HL-60 (cell line): ENCODE measurements around the gene SAMD10.

Experiments used
- DNase-seq, 2 experiments: peaks; one replicate each; pipeline ENCODE4 v3.0.0-alpha.2; 2010 to 2020; ENCODE audit warnings: low read depth in 1 of 2, low spot score in 1 of 2
- H3K27ac ChIP-seq: fragments of 250-450 bp; sonication (Bioruptor Pico); replicated peaks from 2 replicates; pipeline ENCODE4 v1.5.1; 2020; ENCODE audit warnings: mild to moderate bottlenecking, moderate library complexity
- H3K27me3 ChIP-seq: fragments of 250-450 bp; sonication (Bioruptor Pico); 2 replicates; pipeline ENCODE4 v1.5.1; 2021; ENCODE audit warnings: mild to moderate bottlenecking, moderate library complexity; ENCODE audit not compliant: insufficient read depth, poor library complexity, severe bottlenecking
- H3K4me3 ChIP-seq: replicated peaks from 2 replicates; pipeline ENCODE4 v1.5.1; 2011; ENCODE audit warnings: mild to moderate bottlenecking, control low read depth, low read length; ENCODE audit not compliant: insufficient read depth
- GABPA ChIP-seq: IDR thresholded peaks from 2 replicates; pipeline ENCODE4 v1.6.1; 2012; ENCODE audit warnings: low read depth
- POLR2AphosphoS5 ChIP-seq: IDR thresholded peaks from 2 replicates; pipeline ENCODE4 v1.6.1; 2012; ENCODE audit warnings: low read depth
- SPI1 ChIP-seq: IDR thresholded peaks from 2 replicates; pipeline ENCODE4 v1.6.1; 2012; ENCODE audit warnings: low read depth, mild to moderate bottlenecking, borderline replicate concordance
- TF ChIP-seq, protein P1 (sequence below): IDR thresholded peaks from one replicate; pipeline ENCODE4 v1.5.1; 2011; ENCODE audit warnings: low read length, control low read depth, inconsistent platforms; ENCODE audit not compliant: insufficient read depth
- TF ChIP-seq, protein P2 (sequence below): IDR thresholded peaks from 2 replicates; pipeline ENCODE4 v1.6.1; 2012; ENCODE audit warnings: low read depth; ENCODE audit not compliant: insufficient replicate concordance

SAMD10 gene

DNA sequence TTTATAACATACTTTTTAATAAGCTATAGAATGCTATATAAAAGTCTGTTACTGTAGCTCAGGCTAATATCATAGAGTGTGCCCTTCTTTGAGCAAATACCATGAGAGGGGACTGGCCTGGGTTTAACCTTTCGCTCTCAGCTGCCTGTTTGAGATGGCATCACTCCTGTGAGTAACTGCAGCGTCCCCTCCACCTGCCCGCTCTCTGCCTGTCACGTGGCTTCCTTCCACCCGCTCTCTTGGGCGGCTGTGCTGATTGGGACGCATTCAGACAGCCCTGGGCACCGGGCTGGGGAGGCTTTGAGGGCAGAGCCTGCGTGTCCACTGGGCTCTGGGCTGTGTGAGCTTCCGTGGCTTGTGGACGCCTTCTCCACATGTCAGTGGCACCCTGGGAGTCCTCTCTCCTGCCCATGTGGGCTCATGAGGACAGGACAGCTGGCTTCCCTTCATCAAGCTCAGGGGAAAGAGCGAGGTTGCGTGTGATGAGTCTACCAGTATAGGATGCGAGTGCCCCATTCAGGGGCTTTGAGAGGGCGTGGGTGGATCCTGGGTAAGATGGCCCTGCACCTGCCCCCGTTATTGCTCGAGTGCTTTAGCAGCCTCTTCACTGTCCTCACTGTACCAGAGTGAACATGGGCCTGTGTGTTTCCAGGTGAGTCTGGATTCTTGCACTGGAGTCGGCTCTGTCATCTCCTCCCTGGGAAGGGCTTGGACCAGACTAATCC, 45.8 kb upstream of the SAMD10 start:
- TF ChIP-seq, protein P1, sequence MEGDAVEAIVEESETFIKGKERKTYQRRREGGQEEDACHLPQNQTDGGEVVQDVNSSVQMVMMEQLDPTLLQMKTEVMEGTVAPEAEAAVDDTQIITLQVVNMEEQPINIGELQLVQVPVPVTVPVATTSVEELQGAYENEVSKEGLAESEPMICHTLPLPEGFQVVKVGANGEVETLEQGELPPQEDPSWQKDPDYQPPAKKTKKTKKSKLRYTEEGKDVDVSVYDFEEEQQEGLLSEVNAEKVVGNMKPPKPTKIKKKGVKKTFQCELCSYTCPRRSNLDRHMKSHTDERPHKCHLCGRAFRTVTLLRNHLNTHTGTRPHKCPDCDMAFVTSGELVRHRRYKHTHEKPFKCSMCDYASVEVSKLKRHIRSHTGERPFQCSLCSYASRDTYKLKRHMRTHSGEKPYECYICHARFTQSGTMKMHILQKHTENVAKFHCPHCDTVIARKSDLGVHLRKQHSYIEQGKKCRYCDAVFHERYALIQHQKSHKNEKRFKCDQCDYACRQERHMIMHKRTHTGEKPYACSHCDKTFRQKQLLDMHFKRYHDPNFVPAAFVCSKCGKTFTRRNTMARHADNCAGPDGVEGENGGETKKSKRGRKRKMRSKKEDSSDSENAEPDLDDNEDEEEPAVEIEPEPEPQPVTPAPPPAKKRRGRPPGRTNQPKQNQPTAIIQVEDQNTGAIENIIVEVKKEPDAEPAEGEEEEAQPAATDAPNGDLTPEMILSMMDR: no peak
- TF ChIP-seq GABPA (no peak), SPI1 (no peak), POLR2AphosphoS5 (no peak)
- TF ChIP-seq, protein P2, sequence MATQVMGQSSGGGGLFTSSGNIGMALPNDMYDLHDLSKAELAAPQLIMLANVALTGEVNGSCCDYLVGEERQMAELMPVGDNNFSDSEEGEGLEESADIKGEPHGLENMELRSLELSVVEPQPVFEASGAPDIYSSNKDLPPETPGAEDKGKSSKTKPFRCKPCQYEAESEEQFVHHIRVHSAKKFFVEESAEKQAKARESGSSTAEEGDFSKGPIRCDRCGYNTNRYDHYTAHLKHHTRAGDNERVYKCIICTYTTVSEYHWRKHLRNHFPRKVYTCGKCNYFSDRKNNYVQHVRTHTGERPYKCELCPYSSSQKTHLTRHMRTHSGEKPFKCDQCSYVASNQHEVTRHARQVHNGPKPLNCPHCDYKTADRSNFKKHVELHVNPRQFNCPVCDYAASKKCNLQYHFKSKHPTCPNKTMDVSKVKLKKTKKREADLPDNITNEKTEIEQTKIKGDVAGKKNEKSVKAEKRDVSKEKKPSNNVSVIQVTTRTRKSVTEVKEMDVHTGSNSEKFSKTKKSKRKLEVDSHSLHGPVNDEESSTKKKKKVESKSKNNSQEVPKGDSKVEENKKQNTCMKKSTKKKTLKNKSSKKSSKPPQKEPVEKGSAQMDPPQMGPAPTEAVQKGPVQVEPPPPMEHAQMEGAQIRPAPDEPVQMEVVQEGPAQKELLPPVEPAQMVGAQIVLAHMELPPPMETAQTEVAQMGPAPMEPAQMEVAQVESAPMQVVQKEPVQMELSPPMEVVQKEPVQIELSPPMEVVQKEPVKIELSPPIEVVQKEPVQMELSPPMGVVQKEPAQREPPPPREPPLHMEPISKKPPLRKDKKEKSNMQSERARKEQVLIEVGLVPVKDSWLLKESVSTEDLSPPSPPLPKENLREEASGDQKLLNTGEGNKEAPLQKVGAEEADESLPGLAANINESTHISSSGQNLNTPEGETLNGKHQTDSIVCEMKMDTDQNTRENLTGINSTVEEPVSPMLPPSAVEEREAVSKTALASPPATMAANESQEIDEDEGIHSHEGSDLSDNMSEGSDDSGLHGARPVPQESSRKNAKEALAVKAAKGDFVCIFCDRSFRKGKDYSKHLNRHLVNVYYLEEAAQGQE: no peak
- H3K27me3 ChIP-seq: no peaks in the 10 kb centered on the region
- DNase-seq: no peak
- H3K4me3 ChIP-seq: no peak overlapping the region
- no peak overlapping the region for H3K27ac ChIP-seq

DNA sequence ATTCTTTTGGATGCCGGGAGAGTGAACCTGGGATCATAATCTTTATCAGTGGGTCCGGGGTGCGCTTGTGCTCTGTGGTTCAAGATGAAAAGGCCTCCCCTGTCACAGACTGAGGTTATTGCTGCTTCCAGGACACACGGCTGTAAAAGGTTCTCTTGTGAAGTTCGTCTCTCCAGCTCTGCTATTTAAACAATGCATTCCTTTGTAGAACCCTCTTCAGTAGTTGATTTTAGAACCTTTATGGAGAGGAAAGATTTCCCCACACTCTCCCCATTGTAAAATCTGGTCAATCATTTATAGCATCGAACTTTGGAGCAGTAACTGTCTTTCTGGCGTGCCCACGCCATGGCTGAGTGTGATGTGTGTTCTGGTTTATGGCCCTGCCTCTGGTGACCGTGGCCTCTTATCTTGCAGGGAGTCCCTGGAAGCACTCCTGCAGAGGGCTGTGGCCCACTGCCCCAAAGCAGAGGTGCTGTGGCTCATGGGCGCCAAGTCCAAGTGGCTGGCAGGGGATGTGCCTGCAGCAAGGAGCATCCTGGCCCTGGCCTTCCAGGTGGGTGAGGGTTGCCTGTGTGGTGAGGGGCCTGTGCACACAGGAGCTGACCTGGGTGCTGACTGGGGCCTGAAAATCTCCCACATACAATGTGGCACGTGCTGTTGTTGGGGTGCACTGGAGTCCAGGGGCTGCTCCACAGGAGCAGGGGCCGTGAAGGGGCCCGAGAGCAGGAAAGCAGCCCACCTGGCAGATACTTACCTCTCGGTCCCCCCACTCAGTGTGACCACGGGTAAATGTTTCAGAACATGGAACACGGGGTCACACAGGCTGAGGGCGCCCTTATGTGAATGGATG, 44.9 kb upstream of the SAMD10 start:
- no peak overlapping the region for H3K4me3 ChIP-seq
- no peak for DNase-seq
- H3K27me3 ChIP-seq: no peaks in the 10 kb centered on the region
- no peak for TF ChIP-seq SPI1
- TF ChIP-seq, protein P2: no peak
- TF ChIP-seq POLR2AphosphoS5: no peak
- TF ChIP-seq GABPA: no peak
- TF ChIP-seq, protein P1: no peak
- H3K27ac ChIP-seq: no peak overlapping the region

DNA sequence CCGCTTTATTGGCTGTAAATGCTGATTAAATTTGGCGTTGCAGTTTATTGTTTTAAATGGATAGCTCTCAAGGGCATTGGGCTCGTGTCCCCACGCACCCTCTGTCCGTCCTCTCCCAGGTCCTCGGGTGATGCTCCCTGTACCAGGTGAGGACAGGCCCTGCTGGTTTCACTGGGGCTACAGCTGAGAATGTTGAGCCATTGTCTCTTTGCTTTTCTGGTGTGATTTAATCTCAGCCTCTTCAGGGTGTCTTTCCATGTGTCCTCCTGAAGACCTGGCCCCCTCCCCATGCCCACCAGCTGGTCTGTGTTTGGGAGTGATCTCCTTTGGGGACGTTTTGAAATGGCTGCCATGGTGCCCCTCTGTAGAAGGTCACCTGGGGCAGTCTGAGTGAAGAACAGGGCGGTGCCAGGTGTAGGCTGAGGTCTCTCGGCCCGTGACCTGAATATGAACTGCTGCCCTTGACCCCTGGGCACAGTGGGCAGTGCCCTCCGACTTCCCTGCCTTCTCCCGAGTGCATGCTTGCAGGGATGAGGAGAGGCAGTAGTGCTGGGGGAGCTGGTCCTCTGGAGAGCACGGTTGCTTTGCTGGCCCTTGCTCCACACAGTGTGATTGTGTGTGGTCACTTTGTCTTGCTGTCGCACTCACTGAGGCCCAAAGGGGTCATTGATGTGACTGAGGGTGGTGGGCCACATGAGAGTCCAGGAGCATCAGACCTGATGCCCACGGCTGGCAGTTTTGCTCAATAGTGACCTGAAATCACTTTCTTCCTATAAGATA, 44.1 kb upstream of the SAMD10 start:
- no peaks in the 10 kb centered on the region for H3K27me3 ChIP-seq
- TF ChIP-seq GABPA (no peak), POLR2AphosphoS5 (no peak), SPI1 (no peak)
- TF ChIP-seq, protein P2: no peak
- TF ChIP-seq, protein P1: no peak
- no peak for DNase-seq
- H3K27ac ChIP-seq: no peak overlapping the region
- no peak overlapping the region for H3K4me3 ChIP-seq
